ENCODE data around the gene HEG1.
A peak's percentile ranks its signal among the peaks of the same experiment; 100 is the strongest.

Gene HEG1

GRCh38 chr3:125025642-125026041 is 30.2 kb downstream of the HEG1 start:
- H3K4me1 Mint-ChIP-seq, result peaks cover 89% of the 10 kb centered on the region
- no peaks in the 10 kb centered on the region for H3K27me3 Mint-ChIP-seq
- DNase-seq, result no peak
- CTCF ChIA-PET, result no interaction called here
- H3K4me3 Mint-ChIP-seq, result no peak overlapping the region
- peak overlapping the region; percentile 3 for H3K27ac Mint-ChIP-seq
- peaks cover 90% of the 10 kb centered on the region for H3K36me3 Mint-ChIP-seq
- no peaks in the 10 kb centered on the region for H3K9me3 Mint-ChIP-seq

- no peak overlapping the region for H3K4me3 Mint-ChIP-seq
- CTCF ChIA-PET, result no interaction called here
- peaks cover 87% of the 10 kb centered on the region for H3K4me1 Mint-ChIP-seq
- H3K27me3 Mint-ChIP-seq, result no peaks in the 10 kb centered on the region
- peak overlapping the region; percentile 88 for H3K27ac Mint-ChIP-seq
- no peak for DNase-seq
- H3K36me3 Mint-ChIP-seq, result peaks cover 89% of the 10 kb centered on the region
- H3K9me3 Mint-ChIP-seq, result no peaks in the 10 kb centered on the region
These were observed 31.0 kb downstream of the HEG1 start for GRCh38 chr3:125024817-125025216.

GRCh38 chr3:125023833-125024555 is 31.8 kb downstream of the HEG1 start:
- Mint-ChIP-seq H3K4me3 (peak overlapping the region; percentile 49), H3K36me3 (peaks cover 93% of the 10 kb centered on the region), H3K9me3 (no peaks in the 10 kb centered on the region), H3K27ac (peak overlapping the region; percentile 88), H3K27me3 (no peaks in the 10 kb centered on the region), H3K4me1 (peaks cover 92% of the 10 kb centered on the region)
- no peak for DNase-seq
- CTCF ChIA-PET, result no interaction called here

- peaks cover 85% of the 10 kb centered on the region for H3K4me1 Mint-ChIP-seq
- H3K27me3 Mint-ChIP-seq, result no peaks in the 10 kb centered on the region
- peak overlapping the region; percentile 88 for H3K27ac Mint-ChIP-seq
- CTCF ChIA-PET, result interaction anchor here (1.1 kb wide), 2 partner anchors 10 to 29 kb away, joined by 3 read pairs; no protein-coding TSS in a partner anchor
- no peak for DNase-seq
- peaks cover 89% of the 10 kb centered on the region for H3K36me3 Mint-ChIP-seq
- peak overlapping the region; percentile 55 for H3K4me3 Mint-ChIP-seq
- no peaks in the 10 kb centered on the region for H3K9me3 Mint-ChIP-seq
These were observed 33.6 kb downstream of the HEG1 start for GRCh38 chr3:125022206-125022605.

- H3K36me3 Mint-ChIP-seq, result peaks cover 82% of the 10 kb centered on the region
- DNase-seq, result no peak
- no peaks in the 10 kb centered on the region for H3K27me3 Mint-ChIP-seq
- H3K9me3 Mint-ChIP-seq, result no peaks in the 10 kb centered on the region
- CTCF ChIA-PET, result interaction anchor here (1.1 kb wide), 1 partner anchor 28 kb away, joined by 4 read pairs; no protein-coding TSS in a partner anchor
- peak overlapping the region; percentile 39 for H3K27ac Mint-ChIP-seq
- peaks cover 56% of the 10 kb centered on the region for H3K4me1 Mint-ChIP-seq
- H3K4me3 Mint-ChIP-seq, result no peak overlapping the region
These were observed 36.5 kb downstream of the HEG1 start for GRCh38 chr3:125019271-125019670.

- Mint-ChIP-seq H3K4me3 (no peak overlapping the region), H3K36me3 (peaks cover 84% of the 10 kb centered on the region), H3K9me3 (no peaks in the 10 kb centered on the region), H3K27ac (no peak overlapping the region), H3K4me1 (peaks cover 38% of the 10 kb centered on the region), H3K27me3 (no peaks in the 10 kb centered on the region)
- no peak for DNase-seq
- CTCF ChIA-PET, result no interaction called here
These were observed 38.4 kb downstream of the HEG1 start for GRCh38 chr3:125017406-125017805.

- CTCF ChIA-PET, result interaction anchor here (0.9 kb wide), 1 partner anchor 15 kb away, joined by 3 read pairs; no protein-coding TSS in a partner anchor
- peaks cover 88% of the 10 kb centered on the region for H3K36me3 Mint-ChIP-seq
- H3K27me3 Mint-ChIP-seq, result no peaks in the 10 kb centered on the region
- DNase-seq, result no peak
- H3K4me3 Mint-ChIP-seq, result no peak overlapping the region
- H3K27ac Mint-ChIP-seq, result no peak overlapping the region
- H3K4me1 Mint-ChIP-seq, result peaks cover 40% of the 10 kb centered on the region
- H3K9me3 Mint-ChIP-seq, result no peaks in the 10 kb centered on the region
These were observed 41.1 kb downstream of the HEG1 start for GRCh38 chr3:125014570-125015179.

GRCh38 chr3:125013095-125013494 is 42.7 kb downstream of the HEG1 start:
- DNase-seq, result no peak
- Mint-ChIP-seq H3K4me3 (no peak overlapping the region), H3K4me1 (peaks cover 26% of the 10 kb centered on the region), H3K27ac (no peak overlapping the region), H3K9me3 (no peaks in the 10 kb centered on the region), H3K36me3 (peaks cover 82% of the 10 kb centered on the region), H3K27me3 (no peaks in the 10 kb centered on the region)
- CTCF ChIA-PET, result no interaction called here

- CTCF ChIA-PET, result interaction anchor here (0.9 kb wide), 1 partner anchor 10 kb away, joined by 3 read pairs; no protein-coding TSS in a partner anchor
- Mint-ChIP-seq H3K9me3 (no peaks in the 10 kb centered on the region), H3K4me3 (no peak overlapping the region), H3K27ac (no peak overlapping the region), H3K36me3 (peaks cover 86% of the 10 kb centered on the region), H3K4me1 (peaks cover 25% of the 10 kb centered on the region), H3K27me3 (no peaks in the 10 kb centered on the region)
- DNase-seq, result no peak
These were observed 43.9 kb downstream of the HEG1 start for GRCh38 chr3:125011941-125012340.

GRCh38 chr3:125010393-125010792 is 45.4 kb downstream of the HEG1 start:
- no peak for DNase-seq
- CTCF ChIA-PET, result no interaction called here
- peaks cover 84% of the 10 kb centered on the region for H3K36me3 Mint-ChIP-seq

GRCh38 chr3:125008766-125009165 is 47.0 kb downstream of the HEG1 start:
- Mint-ChIP-seq H3K36me3 (peaks cover 81% of the 10 kb centered on the region), H3K4me1 (peaks cover 28% of the 10 kb centered on the region), H3K27me3 (no peaks in the 10 kb centered on the region), H3K4me3 (no peak overlapping the region), H3K27ac (peak overlapping the region; percentile 26), H3K9me3 (no peaks in the 10 kb centered on the region)
- CTCF ChIA-PET, result no interaction called here
- no peak for DNase-seq

More at GRCh38 chr3:125010393-125010792, 45.4 kb downstream of the HEG1 start:
- Mint-ChIP-seq H3K27ac (no peak overlapping the region), H3K4me3 (no peak overlapping the region), H3K4me1 (peaks cover 25% of the 10 kb centered on the region), H3K9me3 (no peaks in the 10 kb centered on the region), H3K27me3 (no peaks in the 10 kb centered on the region)

GRCh38 chr3:125006291-125006731 is 49.5 kb downstream of the HEG1 start:
- CTCF ChIA-PET, result no interaction called here
- H3K4me1 Mint-ChIP-seq, result peaks cover 43% of the 10 kb centered on the region
- no peaks in the 10 kb centered on the region for H3K27me3 Mint-ChIP-seq
- no peaks in the 10 kb centered on the region for H3K9me3 Mint-ChIP-seq
- DNase-seq, result no peak
- no peak overlapping the region for H3K4me3 Mint-ChIP-seq
- no peak overlapping the region for H3K27ac Mint-ChIP-seq
- H3K36me3 Mint-ChIP-seq, result peaks cover 80% of the 10 kb centered on the region

- DNase-seq, result no peak
- CTCF ChIA-PET, result no interaction called here
- Mint-ChIP-seq H3K4me3 (no peak overlapping the region), H3K9me3 (no peaks in the 10 kb centered on the region), H3K36me3 (peaks cover 80% of the 10 kb centered on the region), H3K27ac (no peak overlapping the region), H3K4me1 (peaks cover 37% of the 10 kb centered on the region), H3K27me3 (no peaks in the 10 kb centered on the region)
These were observed 50.1 kb downstream of the HEG1 start for GRCh38 chr3:125005676-125006075.

GRCh38 chr3:125005222-125005621 is 50.6 kb downstream of the HEG1 start:
- H3K4me3 Mint-ChIP-seq, result no peak overlapping the region
- H3K9me3 Mint-ChIP-seq, result no peaks in the 10 kb centered on the region
- no peak for DNase-seq
- no peak overlapping the region for H3K27ac Mint-ChIP-seq
- peaks cover 80% of the 10 kb centered on the region for H3K36me3 Mint-ChIP-seq
- peaks cover 32% of the 10 kb centered on the region for H3K4me1 Mint-ChIP-seq
- H3K27me3 Mint-ChIP-seq, result no peaks in the 10 kb centered on the region
- CTCF ChIA-PET, result no interaction called here
